HG03103 (cell line): ENCODE measurements around the gene SPTAN1.
"Not testable (repeated sequence)": the region's sequence is repeated elsewhere in the genome, so short reads cannot be mapped to it uniquely, and the experiment has no call there.

Source experiments
- ATAC-seq: cut with Tn5 transposase; IDR thresholded peaks from one replicate; pipeline ENCODE4 v1.9.1; 2021; ENCODE audit warnings: low read depth; ENCODE audit not compliant: unreplicated experiment

Gene SPTAN1

DNA sequence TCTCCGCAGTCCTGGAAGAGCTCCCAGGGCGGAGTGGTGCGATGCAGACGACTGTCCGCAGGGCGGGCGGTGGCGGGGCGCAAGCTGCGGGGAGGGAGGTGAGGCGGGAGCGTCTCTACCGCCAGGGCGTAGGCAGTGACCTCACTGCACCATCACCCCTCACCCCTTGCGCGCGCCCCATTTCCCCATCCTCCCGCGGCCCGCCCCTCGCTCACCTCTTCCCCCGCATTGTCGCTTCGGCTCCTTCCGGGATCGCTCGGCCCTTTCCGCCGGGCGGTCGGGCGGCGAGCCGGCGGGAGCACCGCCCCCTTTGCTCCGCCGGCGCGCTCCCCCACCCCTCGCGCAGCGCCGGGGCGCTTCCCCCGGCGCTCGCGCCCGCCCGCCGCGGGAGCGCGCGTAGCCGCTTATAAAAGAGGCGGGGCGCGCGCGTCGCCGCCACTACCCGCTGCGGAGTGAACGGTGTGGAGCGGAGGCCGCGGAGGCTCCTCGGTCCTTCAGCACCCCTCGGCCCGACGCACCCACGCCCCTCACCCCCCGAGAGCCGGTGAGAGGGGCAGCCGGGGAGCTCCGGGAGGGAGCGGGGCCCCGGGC lies at the start of gene SPTAN1:
Gene SPTAN1 (plus strand): TSS at position 435 of the 591 bp plus-strand sequence. CDS start 14,154 bp downstream, outside the sequence.
- ATAC-seq = peak; percentile 73

GRCh38 chr9:128503415-128503825 lies 49.0 kb upstream of the SPTAN1 start:
- not testable (repeated sequence) for ATAC-seq

DNA sequence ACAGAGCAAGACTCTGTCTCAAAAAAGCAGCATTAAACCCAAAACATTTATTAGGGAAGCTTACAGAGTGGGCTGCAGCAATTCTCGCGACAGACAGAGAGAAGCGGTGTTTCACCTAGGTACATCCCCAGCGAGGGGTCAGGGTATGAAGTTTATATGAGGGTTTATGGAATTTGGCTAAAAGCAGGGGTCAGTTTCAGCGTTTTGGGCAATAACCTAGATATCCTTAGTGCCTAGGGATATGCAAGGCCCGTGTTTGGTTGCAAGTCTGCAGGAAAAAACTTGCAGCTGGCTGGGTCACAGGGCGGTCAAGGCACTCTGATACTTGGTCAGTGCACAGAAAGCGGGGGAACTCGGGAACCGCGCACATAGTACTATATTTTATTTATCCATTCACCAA lies 48.5 kb upstream of the SPTAN1 start:
- no peak for ATAC-seq

DNA sequence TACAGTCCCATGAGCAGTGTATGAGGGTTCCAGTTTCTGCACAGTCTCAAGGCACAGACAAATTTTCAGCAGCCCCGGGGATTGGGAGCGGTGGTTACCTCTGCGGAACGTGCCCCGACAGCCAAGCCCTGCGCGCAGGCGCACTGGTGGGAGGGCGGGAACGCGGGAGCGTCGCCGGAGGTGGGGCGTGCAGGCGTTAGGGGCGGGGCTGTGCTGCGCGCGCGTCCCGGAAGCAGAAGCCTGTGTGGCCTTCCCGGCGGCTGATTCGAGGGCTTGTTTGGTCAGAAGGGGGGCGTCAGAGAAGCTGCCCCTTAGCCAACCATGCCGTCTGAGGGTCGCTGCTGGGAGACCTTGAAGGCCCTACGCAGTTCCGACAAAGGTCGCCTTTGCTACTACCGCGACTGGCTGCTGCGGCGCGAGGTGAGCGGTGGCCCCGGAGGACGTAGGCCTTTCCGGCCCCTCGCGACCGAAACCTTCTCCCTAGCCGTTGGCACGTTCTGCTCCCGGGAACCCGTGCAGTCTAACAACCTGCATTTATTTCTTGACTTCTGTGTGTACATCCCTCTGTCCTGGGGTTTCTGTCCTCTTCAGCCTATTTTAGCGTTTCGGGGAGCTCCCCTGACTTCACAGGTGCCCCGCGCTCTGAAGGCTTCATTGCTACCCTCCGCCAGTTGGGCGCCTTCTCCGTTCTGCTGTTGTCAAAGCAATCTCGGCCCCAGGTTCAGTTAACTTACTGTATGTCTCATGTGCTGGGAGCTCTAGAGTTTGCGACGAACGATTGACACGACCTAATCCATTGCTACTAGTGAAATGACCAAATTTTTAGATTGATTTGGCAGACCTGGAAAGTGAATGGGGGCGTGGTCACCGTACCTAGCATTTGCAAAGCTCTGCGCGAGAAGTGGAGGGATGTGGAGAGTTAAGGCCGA lies 47.6 kb upstream of the SPTAN1 start, which contains the start of gene GLE1:
Gene GLE1 (plus strand): TSS at position 235 of the 929 bp plus-strand sequence. CDS start 87 bp downstream, at position 322.
- peak; percentile 86 for ATAC-seq

GRCh38 chr9:128505414-128505765 lies 47.0 kb upstream of the SPTAN1 start:
- ATAC-seq = no peak

DNA sequence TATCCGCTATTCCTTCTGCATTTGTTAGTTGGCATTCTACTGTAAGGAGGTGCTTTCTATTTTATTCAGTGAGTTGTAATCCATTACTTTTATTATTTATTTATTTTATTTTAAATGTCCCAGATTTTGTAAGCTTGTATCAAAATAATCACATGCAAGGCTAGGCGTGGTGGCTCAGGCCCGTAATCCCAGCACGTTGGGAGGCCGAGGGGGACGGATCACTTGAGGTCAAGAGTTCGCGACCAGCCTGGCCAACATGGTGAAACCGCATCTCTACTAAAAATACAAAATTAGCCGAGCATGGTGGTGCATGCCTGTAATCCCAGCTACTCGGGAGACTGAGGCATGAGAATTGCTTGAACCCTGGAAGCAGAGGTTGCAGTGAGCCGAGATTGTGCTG lies 46.5 kb upstream of the SPTAN1 start:
- ATAC-seq = not testable (repeated sequence)

GRCh38 chr9:128512820-128513219 lies 39.6 kb upstream of the SPTAN1 start:
- no peak for ATAC-seq

DNA sequence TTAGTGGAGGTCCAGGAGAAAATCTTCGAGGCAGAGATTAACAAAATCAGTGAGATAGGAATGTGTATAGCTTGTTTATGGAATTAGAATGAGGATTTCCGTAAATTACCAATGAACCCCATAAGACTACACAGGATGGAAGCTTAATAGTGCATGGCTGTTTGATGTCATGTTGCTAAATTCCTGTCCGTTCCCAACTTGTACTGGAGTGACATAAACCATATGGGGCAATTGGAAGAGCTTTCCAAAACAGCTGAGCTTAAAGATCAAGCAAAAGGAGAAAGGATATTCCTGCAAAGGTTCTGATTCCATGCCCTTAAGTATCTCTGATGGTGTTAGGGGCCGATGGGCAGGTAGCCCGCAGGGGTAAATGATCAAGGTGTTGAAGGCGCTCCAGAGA lies 30.4 kb upstream of the SPTAN1 start:
- no peak for ATAC-seq

DNA sequence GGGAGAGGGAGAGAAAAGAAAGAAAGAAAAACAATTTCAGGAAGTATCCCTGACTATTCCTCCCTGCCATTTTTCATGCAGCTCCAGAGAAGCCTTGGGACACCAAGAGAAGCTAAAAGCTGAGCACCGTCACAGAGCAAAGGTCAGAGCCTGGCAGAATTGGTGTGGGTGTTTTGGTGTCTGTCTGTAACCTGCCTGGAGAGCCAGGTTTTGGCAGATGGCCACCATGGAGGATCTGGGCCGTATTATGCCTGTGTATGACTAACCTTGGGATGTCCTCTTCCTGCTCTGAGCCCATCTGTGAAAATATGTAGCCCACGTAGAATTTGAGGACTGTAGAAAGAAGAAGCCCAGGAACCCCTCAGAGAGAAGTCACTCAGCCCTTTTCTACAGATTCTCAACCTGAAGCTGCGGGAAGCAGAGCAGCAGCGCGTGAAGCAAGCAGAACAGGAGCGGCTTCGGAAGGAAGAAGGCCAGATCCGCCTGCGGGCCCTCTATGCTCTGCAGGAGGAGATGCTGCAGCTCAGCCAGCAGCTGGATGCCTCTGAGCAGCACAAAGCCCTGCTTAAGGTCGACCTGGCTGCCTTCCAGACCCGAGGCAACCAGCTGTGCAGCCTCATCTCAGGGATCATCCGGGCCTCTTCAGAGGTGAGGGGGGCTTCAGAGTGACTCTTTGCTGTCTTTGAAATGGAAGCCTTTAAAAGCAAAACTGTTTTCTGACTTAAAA lies 29.0 kb upstream of the SPTAN1 start:
- ATAC-seq = no peak

- ATAC-seq = no peak
These were observed 25.7 kb upstream of the SPTAN1 start for GRCh38 chr9:128526720-128527119.

- ATAC-seq = no peak
These were observed 23.8 kb upstream of the SPTAN1 start for GRCh38 chr9:128528445-128529160.

- ATAC-seq = no peak
These were observed 23.2 kb upstream of the SPTAN1 start for GRCh38 chr9:128529191-128529590.

DNA sequence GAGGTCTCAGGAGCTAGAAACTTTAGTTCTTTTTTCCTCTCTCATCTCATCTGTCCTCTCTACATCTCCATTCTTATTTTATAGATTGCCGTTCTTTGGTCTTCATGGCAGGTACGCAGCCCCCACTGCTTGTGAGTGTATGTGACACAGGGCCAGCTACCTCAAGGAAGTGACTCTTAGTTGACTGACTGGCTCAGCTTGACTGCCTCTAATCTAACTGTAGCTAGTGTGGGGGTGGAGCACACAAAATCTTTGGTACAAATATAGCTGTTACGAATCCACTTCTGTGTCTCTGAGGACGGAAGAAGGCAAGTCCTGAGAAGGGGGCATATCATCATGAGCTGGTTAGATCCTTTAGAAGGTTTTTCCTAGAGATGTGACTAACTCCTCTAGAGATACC lies 19.8 kb upstream of the SPTAN1 start:
- ATAC-seq = no peak

DNA sequence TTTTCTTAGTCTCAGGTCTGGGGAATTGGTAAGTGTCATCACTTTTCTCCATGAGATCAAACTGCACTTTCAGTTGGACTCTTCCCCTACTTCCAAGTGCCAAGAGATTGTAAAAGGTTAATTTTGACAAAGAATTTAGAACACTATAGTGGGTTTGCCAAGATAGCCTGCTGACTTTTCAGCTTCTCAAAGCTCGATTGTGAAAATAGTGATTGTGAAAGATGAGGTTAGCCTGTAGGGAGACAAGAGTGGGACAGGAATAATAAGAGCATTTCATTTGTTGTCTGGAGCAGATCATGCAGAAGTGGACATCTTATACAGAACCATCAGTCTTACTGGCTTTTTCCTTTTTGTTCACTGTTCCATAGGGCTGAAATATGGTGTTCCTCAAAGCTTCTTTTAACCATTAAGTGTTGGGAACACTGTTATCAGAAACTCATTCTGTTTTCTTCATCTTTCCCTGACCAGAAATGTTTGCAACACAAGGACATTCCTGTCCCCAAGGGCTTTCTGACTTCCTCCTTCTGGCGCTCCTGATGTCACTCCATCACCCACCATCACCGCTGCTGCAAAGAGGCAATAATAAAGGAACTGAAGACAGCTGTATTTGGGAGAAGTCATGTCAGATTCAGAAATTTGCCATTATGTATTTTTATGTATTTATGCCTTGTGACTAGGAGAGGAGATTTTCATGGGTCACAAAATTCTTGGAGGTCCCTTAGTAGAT lies 11.6 kb upstream of the SPTAN1 start:
- no peak for ATAC-seq

DNA sequence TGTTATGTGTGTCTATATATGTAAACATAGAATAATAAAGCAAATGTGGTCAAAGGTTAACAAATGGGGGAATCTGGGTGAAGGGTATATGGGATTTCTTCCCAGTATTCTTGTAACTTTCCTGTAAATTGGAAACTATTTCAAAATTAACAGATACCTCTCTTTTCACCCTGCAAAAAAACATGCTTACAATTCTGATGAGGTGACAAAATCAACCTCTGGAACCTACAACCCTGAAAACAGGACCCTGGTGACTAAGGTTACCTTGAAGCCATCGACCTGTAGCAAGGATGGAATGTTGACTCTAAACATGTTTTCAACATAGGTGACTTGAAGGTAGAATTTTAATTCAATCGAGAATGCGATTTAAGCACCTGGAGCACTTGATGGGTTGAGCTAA lies 5.9 kb upstream of the SPTAN1 start:
- no peak for ATAC-seq

- ATAC-seq = no peak
These were observed 3.5 kb upstream of the SPTAN1 start for GRCh38 chr9:128548876-128549275.

- ATAC-seq = no peak
These were observed 2.2 kb upstream of the SPTAN1 start for GRCh38 chr9:128550226-128550625.

DNA sequence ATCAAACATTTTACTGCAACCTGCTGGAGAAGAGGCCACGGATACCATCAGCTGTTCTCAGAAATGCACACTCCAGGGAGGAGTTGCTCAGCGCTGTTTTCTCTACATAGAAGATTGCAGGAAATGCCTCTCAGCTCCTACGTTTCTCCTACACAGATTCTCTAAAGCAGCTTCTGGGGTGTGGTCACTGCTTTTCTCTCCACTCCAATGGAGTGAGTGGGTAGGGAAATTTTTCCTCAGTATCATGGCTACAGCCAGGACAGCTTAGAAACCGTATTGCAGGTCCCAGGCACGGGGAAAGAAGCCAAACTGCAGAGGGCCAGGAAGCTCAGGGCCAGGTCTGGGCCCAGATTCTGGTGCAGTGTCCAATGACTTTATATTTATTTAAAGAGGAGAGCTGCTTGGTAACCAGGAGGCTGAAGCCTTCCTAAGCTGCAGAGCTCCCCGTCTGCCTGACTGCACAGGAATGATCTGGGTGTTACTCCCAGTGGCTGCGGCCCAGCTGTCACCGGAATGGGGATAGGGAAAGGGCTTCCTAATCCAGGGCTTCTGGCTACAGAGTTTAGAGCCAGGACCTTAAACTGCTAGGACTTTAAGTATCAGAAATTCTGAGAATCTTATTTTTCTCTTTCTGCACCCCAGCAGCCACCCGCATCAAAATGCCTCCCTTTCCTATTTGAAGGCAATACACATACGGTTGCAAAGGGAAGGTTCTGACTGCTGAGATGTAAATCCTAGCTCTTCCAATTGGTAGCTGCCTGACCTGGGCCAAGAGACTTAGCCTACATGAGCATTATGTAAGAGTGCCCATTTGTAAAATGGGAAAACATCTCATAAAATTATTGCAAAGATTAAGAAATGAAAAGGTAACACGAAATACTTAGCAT lies 1.4 kb upstream of the SPTAN1 start:
- ATAC-seq = no peak

- ATAC-seq = no peak
These were observed 682 bp upstream of the SPTAN1 start for GRCh38 chr9:128551657-128552152.
